Measurements from ENCODE around the gene PBX3.

The PBX3 gene

DNA sequence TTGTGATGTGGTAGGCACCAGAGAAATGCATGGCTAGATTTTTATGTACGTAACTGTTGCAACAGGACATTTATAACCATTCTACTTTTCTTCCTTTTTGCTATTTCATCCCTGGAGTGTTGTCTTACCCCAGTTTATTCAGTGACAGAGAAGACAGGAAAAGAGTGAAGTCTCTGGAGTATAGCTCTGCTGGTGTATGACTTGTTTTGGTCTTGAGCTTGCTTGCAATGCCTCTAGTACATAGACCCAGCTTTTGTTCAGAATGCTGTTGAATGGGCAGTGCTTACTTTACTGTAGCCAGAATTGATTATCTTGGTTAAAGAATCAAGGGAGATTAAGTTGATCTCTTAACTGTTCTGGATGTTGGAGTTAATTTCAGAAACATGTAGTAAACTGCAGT lies 94.3 kb downstream of the PBX3 start:
- H3K4me2 ChIP-seq (ENCODE audit: low read depth, low read length, poor library complexity, severe bottlenecking), result no peak overlapping the region
- H3K36me3 ChIP-seq (ENCODE audit: low read length), result no peaks in the 10 kb centered on the region
- H3K9ac ChIP-seq (ENCODE audit: low read length), result no peak overlapping the region
- no peak overlapping the region for H2AFZ ChIP-seq (ENCODE audit: low read depth, low read length, severe bottlenecking)
- no peaks in the 10 kb centered on the region for H3K27me3 ChIP-seq (ENCODE audit: low read length)
- no peaks in the 10 kb centered on the region for H3K9me3 ChIP-seq (ENCODE audit: insufficient read depth, low read length)
- H3K79me2 ChIP-seq (ENCODE audit: insufficient read depth, low read length), result 0 out of 2 replicates have a peak, but pooled peaks cover 4% of the 10 kb centered on the region
- H4K20me1 ChIP-seq (ENCODE audit: low read depth, low read length), result peaks cover 5% of the 10 kb centered on the region; the same call in 1 of the 2 replicates
- no peaks in the 10 kb centered on the region for H3K9me2 ChIP-seq (replicated peaks; ENCODE audit: insufficient read depth, low read length)
- H3K4me3 ChIP-seq (ENCODE audit: insufficient read depth, low read length, poor library complexity, severe bottlenecking), result no peak overlapping the region
- H3F3A ChIP-seq (ENCODE audit: insufficient read depth), result no peaks in the 10 kb centered on the region
- no peak overlapping the region for H3K27ac ChIP-seq (ENCODE audit: low read depth, low read length)
- TF ChIP-seq, protein P1, sequence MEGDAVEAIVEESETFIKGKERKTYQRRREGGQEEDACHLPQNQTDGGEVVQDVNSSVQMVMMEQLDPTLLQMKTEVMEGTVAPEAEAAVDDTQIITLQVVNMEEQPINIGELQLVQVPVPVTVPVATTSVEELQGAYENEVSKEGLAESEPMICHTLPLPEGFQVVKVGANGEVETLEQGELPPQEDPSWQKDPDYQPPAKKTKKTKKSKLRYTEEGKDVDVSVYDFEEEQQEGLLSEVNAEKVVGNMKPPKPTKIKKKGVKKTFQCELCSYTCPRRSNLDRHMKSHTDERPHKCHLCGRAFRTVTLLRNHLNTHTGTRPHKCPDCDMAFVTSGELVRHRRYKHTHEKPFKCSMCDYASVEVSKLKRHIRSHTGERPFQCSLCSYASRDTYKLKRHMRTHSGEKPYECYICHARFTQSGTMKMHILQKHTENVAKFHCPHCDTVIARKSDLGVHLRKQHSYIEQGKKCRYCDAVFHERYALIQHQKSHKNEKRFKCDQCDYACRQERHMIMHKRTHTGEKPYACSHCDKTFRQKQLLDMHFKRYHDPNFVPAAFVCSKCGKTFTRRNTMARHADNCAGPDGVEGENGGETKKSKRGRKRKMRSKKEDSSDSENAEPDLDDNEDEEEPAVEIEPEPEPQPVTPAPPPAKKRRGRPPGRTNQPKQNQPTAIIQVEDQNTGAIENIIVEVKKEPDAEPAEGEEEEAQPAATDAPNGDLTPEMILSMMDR (IDR thresholded peaks at IDR 0.05; ENCODE audit: insufficient read depth, low read length, poor library complexity, severe bottlenecking), result no peak
- TF ChIP-seq EZH2phosphoT487 (conservative IDR thresholded peaks at IDR 0.05; ENCODE audit: low read length), result no peak

DNA sequence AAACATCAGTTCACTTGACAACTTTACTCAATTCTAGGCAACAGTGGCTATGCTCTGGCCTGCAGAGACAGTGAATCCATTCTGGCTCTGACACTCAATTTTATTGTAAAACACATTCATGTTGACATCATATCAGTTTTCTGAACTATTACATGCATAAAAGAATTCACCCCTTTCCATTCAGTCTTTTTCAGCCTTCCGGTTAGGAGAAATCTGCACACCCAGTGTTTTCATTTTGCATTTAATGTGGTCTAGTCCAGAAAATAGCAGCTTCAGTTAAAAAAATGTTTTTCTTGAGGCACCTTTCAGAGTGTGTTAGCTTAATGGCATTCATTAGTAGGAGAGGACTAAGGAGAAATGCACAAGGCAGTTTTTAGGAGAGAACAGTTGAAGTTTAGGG lies 95.1 kb downstream of the PBX3 start:
- H3K4me2 ChIP-seq (ENCODE audit: low read depth, low read length, poor library complexity, severe bottlenecking), result no peak overlapping the region
- H3K27ac ChIP-seq (ENCODE audit: low read depth, low read length), result no peak overlapping the region
- H4K20me1 ChIP-seq (ENCODE audit: low read depth, low read length), result peaks cover 5% of the 10 kb centered on the region; the same call in 1 of the 2 replicates
- no peaks in the 10 kb centered on the region for H3F3A ChIP-seq (ENCODE audit: insufficient read depth)
- TF ChIP-seq, protein P1 (IDR thresholded peaks at IDR 0.05; ENCODE audit: insufficient read depth, low read length, poor library complexity, severe bottlenecking), result no peak
- TF ChIP-seq EZH2phosphoT487 (conservative IDR thresholded peaks at IDR 0.05; ENCODE audit: low read length), result no peak
- no peak overlapping the region for H3K9ac ChIP-seq (ENCODE audit: low read length)
- no peak overlapping the region for H2AFZ ChIP-seq (ENCODE audit: low read depth, low read length, severe bottlenecking)
- no peak overlapping the region for H3K4me3 ChIP-seq (ENCODE audit: insufficient read depth, low read length, poor library complexity, severe bottlenecking)
- H3K79me2 ChIP-seq (ENCODE audit: insufficient read depth, low read length), result 0 out of 2 replicates have a peak, but pooled peaks cover 4% of the 10 kb centered on the region
- no peaks in the 10 kb centered on the region for H3K36me3 ChIP-seq (ENCODE audit: low read length)
- H3K27me3 ChIP-seq (ENCODE audit: low read length), result no peaks in the 10 kb centered on the region
- no peaks in the 10 kb centered on the region for H3K9me2 ChIP-seq (replicated peaks; ENCODE audit: insufficient read depth, low read length)
- no peaks in the 10 kb centered on the region for H3K9me3 ChIP-seq (ENCODE audit: insufficient read depth, low read length)

- H3K27ac ChIP-seq (ENCODE audit: low read depth, low read length), result no peak overlapping the region
- H3K27me3 ChIP-seq (ENCODE audit: low read length), result no peaks in the 10 kb centered on the region
- H3K79me2 ChIP-seq (ENCODE audit: insufficient read depth, low read length), result 0 out of 2 replicates have a peak, but pooled peaks cover 4% of the 10 kb centered on the region
- no peaks in the 10 kb centered on the region for H3K9me2 ChIP-seq (replicated peaks; ENCODE audit: insufficient read depth, low read length)
- H3K4me2 ChIP-seq (ENCODE audit: low read depth, low read length, poor library complexity, severe bottlenecking), result no peak overlapping the region
- no peak overlapping the region for H2AFZ ChIP-seq (ENCODE audit: low read depth, low read length, severe bottlenecking)
- no peak overlapping the region for H3K4me3 ChIP-seq (ENCODE audit: insufficient read depth, low read length, poor library complexity, severe bottlenecking)
- no peaks in the 10 kb centered on the region for H3K9me3 ChIP-seq (ENCODE audit: insufficient read depth, low read length)
- peaks cover 5% of the 10 kb centered on the region; the same call in 1 of the 2 replicates for H4K20me1 ChIP-seq (ENCODE audit: low read depth, low read length)
- no peak overlapping the region for H3K9ac ChIP-seq (ENCODE audit: low read length)
- no peaks in the 10 kb centered on the region for H3K36me3 ChIP-seq (ENCODE audit: low read length)
- H3F3A ChIP-seq (ENCODE audit: insufficient read depth), result no peaks in the 10 kb centered on the region
- no peak for TF ChIP-seq EZH2phosphoT487 (conservative IDR thresholded peaks at IDR 0.05; ENCODE audit: low read length)
- TF ChIP-seq, protein P1 (IDR thresholded peaks at IDR 0.05; ENCODE audit: insufficient read depth, low read length, poor library complexity, severe bottlenecking), result no peak
Measured at GRCh38 chr9:125843646-125844045, 96.5 kb downstream of the PBX3 start.
